Lung (tissue), 12 donors: ENCODE measurements around the gene TTC39C. TPM values are rescaled to one million over a fixed set of nuclear protein-coding genes. Genes with fewer than 3 reads are reported as not detected.

ENCODE experiments used
- ATAC-seq: fragments of 200-7000 bp; cut with Tn5 transposase; one replicate; pipeline ENCODE4 v1.9.1; 2020; ENCODE audit warnings: moderate number of reproducible peaks; ENCODE audit not compliant: insufficient read depth, low FRiP score
- DNase-seq, 3 donors: peaks; one replicate each; pipeline ENCODE4 v3.0.0-alpha.2; 2013 to 2017
- H3K27ac ChIP-seq, 2 donors: one replicate each; pipeline ENCODE4 v1.5.1; 2013; ENCODE audit warnings: mild to moderate bottlenecking in 2 of 2, moderate library complexity in 2 of 2, control low read depth in 1 of 2, inconsistent platforms in 1 of 2, low read depth in 1 of 2, low read length in 1 of 2
- H3K27me3 ChIP-seq, 3 donors: one replicate each; pipeline ENCODE4 v1.5.1; 2013; ENCODE audit warnings: low read length in 2 of 3; ENCODE audit not compliant: control insufficient read depth in 3 of 3, insufficient read depth in 3 of 3
- H3K36me3 ChIP-seq, 4 donors: one replicate each; pipeline ENCODE4 v1.5.1; 2013; ENCODE audit warnings: low read length in 4 of 4, mild to moderate bottlenecking in 1 of 4, moderate library complexity in 1 of 4; ENCODE audit not compliant: control insufficient read depth in 4 of 4, insufficient read depth in 4 of 4
- H3K4me1 ChIP-seq, 5 donors: one replicate each; pipeline ENCODE4 v1.5.1; 2013; ENCODE audit warnings: low read length in 5 of 5, mild to moderate bottlenecking in 2 of 5, moderate library complexity in 1 of 5; ENCODE audit not compliant: control insufficient read depth in 5 of 5, insufficient read depth in 5 of 5
- H3K4me3 ChIP-seq: one replicate; pipeline ENCODE4 v1.5.1; 2013; ENCODE audit warnings: mild to moderate bottlenecking, control low read depth, moderate library complexity
- H3K9ac ChIP-seq, 2 donors: one replicate each; pipeline ENCODE4 v1.5.1; 2013; ENCODE audit warnings: low read length in 2 of 2, control low read depth in 1 of 2; ENCODE audit not compliant: insufficient read depth in 1 of 2
- H3K9me3 ChIP-seq, 4 donors: one replicate each; pipeline ENCODE4 v1.5.1; 2013; ENCODE audit warnings: low read length in 3 of 4, mild to moderate bottlenecking in 1 of 4, moderate library complexity in 1 of 4; ENCODE audit not compliant: control insufficient read depth in 4 of 4, insufficient read depth in 3 of 4
- WGBS, 2 donors: extraction: QIAGEN DNeasy Blood & Tissue Kit; methylation state at CpG; one replicate each; pipeline ENCODE4 v1.1.7; 2013; 5-methylcytosine and 5-hydroxymethylcytosine counted together
- polyA plus RNA-seq, 2 donors: library from polyadenylated mRNA; stranded (reverse); fragments of 200-250 nt; gene quantifications; one replicate each; pipeline ENCODE4 v1.2.1, GENCODE V29; 2013
- total RNA-seq, 2 donors: library from RNA; depleted of rRNA in 1 of 2; stranded (reverse); fragments of >200 nt in 1 of 2; gene quantifications; one replicate each; pipeline ENCODE4 v1.2.1, GENCODE V29; 2014 to 2021
- TF ChIP-seq, protein P1 (sequence below): IDR thresholded peaks from 2 replicates; pipeline ENCODE4 v1.5.1; 2012; ENCODE audit warnings: mild to moderate bottlenecking; ENCODE audit errors: control extremely low read depth, extremely low read depth
- donor health status: control.
- donor health status: control.
- donor health status: Bipolar disorder and iron deficiency.
- donor health status: healthy.
- donor health status: DM: yes; HTN: yes; CAD: no.

The TTC39C gene
- total and polyA plus RNA-seq, 4 donors, result 6.0 to 33.5 (median 19.3) TPM

GRCh38 chr18:24021505-24021904, 7.0 kb downstream of the TTC39C start:
- peaks cover 0 to 14% (median 2%) of the 10 kb centered on the region in 5 donors for H3K4me1 ChIP-seq
- H3K27ac ChIP-seq, result no peak overlapping the region
- no peak for DNase-seq
- H3K9ac ChIP-seq, result no peak overlapping the region
- H3K9me3 ChIP-seq, result no peaks in the 10 kb centered on the region
- 44 to 60% methylated on average over 3 of the region's 3 CpGs for WGBS, 2 donors
- peaks cover 0 to 6% (median 3%) of the 10 kb centered on the region in 4 donors for H3K36me3 ChIP-seq
- TF ChIP-seq, protein P1, sequence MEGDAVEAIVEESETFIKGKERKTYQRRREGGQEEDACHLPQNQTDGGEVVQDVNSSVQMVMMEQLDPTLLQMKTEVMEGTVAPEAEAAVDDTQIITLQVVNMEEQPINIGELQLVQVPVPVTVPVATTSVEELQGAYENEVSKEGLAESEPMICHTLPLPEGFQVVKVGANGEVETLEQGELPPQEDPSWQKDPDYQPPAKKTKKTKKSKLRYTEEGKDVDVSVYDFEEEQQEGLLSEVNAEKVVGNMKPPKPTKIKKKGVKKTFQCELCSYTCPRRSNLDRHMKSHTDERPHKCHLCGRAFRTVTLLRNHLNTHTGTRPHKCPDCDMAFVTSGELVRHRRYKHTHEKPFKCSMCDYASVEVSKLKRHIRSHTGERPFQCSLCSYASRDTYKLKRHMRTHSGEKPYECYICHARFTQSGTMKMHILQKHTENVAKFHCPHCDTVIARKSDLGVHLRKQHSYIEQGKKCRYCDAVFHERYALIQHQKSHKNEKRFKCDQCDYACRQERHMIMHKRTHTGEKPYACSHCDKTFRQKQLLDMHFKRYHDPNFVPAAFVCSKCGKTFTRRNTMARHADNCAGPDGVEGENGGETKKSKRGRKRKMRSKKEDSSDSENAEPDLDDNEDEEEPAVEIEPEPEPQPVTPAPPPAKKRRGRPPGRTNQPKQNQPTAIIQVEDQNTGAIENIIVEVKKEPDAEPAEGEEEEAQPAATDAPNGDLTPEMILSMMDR, result no peak
- no peak for ATAC-seq
- no peak overlapping the region for H3K4me3 ChIP-seq
- no peaks in the 10 kb centered on the region for H3K27me3 ChIP-seq

DNA sequence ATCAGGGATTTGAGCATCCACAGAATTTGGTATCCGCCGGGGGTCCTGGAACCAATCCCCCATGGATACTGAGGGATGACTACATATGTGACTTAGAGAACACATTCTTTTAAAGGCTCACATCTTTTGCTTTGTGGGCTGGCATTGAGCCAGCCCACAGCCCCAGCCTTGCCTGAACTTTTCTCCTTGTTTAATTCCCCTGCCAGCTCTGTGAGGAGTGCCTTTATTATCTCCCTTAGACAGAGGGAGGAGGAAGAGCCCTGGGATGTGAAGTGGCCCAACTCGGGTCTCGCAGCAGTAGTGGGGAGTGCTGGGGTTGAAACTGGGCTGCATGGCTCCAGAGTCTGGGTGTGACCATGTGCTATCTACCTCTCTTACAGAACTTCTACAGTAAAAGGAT, 7.6 kb downstream of the TTC39C start:
- no peak overlapping the region for H3K9ac ChIP-seq
- no peak overlapping the region for H3K4me3 ChIP-seq
- DNase-seq (no peak), ATAC-seq (no peak)
- TF ChIP-seq, protein P1, result no peak
- H3K27me3 ChIP-seq, result no peaks in the 10 kb centered on the region
- WGBS, 2 donors, result 62 to 78% methylated on average over 4 of the region's 4 CpGs
- H3K36me3 ChIP-seq, result peaks cover 0 to 6% (median 3%) of the 10 kb centered on the region in 4 donors
- no peaks in the 10 kb centered on the region for H3K9me3 ChIP-seq
- H3K4me1 ChIP-seq, result peaks cover 0 to 13% (median 2%) of the 10 kb centered on the region in 5 donors
- H3K27ac ChIP-seq, result no peak overlapping the region

GRCh38 chr18:24023185-24023814, 8.7 kb downstream of the TTC39C start:
- TF ChIP-seq, protein P1, result no peak
- peaks cover 0 to 25% (median 2%) of the 10 kb centered on the region in 5 donors for H3K4me1 ChIP-seq
- H3K27me3 ChIP-seq, result no peaks in the 10 kb centered on the region
- H3K4me3 ChIP-seq, result no peak overlapping the region
- no peak overlapping the region for H3K9ac ChIP-seq
- WGBS, 2 donors, result 90 to 93% methylated on average over 6 of the region's 6 CpGs
- DNase-seq (peak; percentile 49 to 68 (median 52)), ATAC-seq (no peak)
- no peaks in the 10 kb centered on the region for H3K9me3 ChIP-seq
- peaks cover 0 to 5% (median 2%) of the 10 kb centered on the region in 4 donors for H3K36me3 ChIP-seq
- no peak overlapping the region for H3K27ac ChIP-seq
